A673 (cell line): ENCODE results near the gene AOPEP.

Source experiments
- CTCF ChIP-seq: fragments of 300-800, 200-600 bp; sonication (generic); conservative IDR thresholded peaks from 2 replicates; pipeline ENCODE4 v1.5.1; 2017; ENCODE audit warnings: low read depth, mild to moderate bottlenecking, antibody characterized with exemption, low read length, moderate library complexity, mixed read lengths
- EZH2 ChIP-seq: fragments of 200-600 bp; sonication (generic); IDR thresholded peaks from 2 replicates; pipeline ENCODE4 v1.6.1; 2017; ENCODE audit warnings: borderline replicate concordance, low read depth, mild to moderate bottlenecking, mixed read lengths, antibody characterized with exemption, low read length; ENCODE audit not compliant: poor library complexity, severe bottlenecking

GRCh38 chr9:94909965-94910730 is 183.6 kb downstream of the AOPEP start:
- TF ChIP-seq CTCF (no peak), EZH2 (no peak)
